HG03045 (cell line): Measurements from ENCODE around the gene CAMK1G.

ENCODE experiments used
- ATAC-seq: cut with Tn5 transposase; IDR thresholded peaks from one replicate; pipeline ENCODE4 v1.9.1; 2021; ENCODE audit warnings: mild to moderate bottlenecking, moderate library complexity; ENCODE audit not compliant: unreplicated experiment

CAMK1G gene

GRCh38 chr1:209657140-209657879 lies 73.8 kb downstream of the CAMK1G start:
- no peak for ATAC-seq

- ATAC-seq = no peak
Observed at GRCh38 chr1:209657918-209658317, 74.4 kb downstream of the CAMK1G start.

- peak; percentile 75 for ATAC-seq
Observed at GRCh38 chr1:209659909-209660308, 76.4 kb downstream of the CAMK1G start.

GRCh38 chr1:209661071-209661470 lies 77.6 kb downstream of the CAMK1G start:
- no peak for ATAC-seq

- no peak for ATAC-seq
Observed at GRCh38 chr1:209662879-209663327, 79.4 kb downstream of the CAMK1G start.
